ENCODE data around the gene TSPAN19.

GRCh38 chr12:85018098-85018497 lies 18.0 kb downstream of the TSPAN19 start:
- no peak for TF ChIP-seq CTCF (IDR thresholded peaks at IDR 0.05)
- no peak for TF ChIP-seq GABPA (IDR thresholded peaks at IDR 0.05; ENCODE audit: low read depth)

All from SK-N-SH (cell line).